NOMO-1 (cell line): Measurements from ENCODE around the gene MAX.

Experiments
- DNase-seq, 2 experiments: peaks; one replicate each; lab custom pipeline; 2025; ENCODE audit not compliant: unreplicated experiment in 2 of 2; lab: John Stamatoyannopoulos, UW

The MAX gene

GRCh38 chr14:65102441-65103149 lies at the start of gene MAX:
Gene MAX, minus strand, starts transcription at chr14:65102517. Its CDS starts 178 bp downstream, at chr14:65102339.
- peak; percentile 95 to 99 for DNase-seq

- DNase-seq, result no peak
These were observed 49.3 kb upstream of the MAX start for GRCh38 chr14:65151609-65151956.

- DNase-seq, result no peak
These were observed 48.7 kb upstream of the MAX start for GRCh38 chr14:65150898-65151608.

GRCh38 chr14:65149116-65149515 lies 46.8 kb upstream of the MAX start:
- DNase-seq, result no peak

- DNase-seq, result no peak
These were observed 41.9 kb upstream of the MAX start for GRCh38 chr14:65144170-65144569.

- DNase-seq, result no peak
These were observed 40.8 kb upstream of the MAX start for GRCh38 chr14:65142914-65143625.

- no peak for DNase-seq
These were observed 40.1 kb upstream of the MAX start for GRCh38 chr14:65142429-65142828.

- DNase-seq, result no peak
These were observed 39.2 kb upstream of the MAX start for GRCh38 chr14:65141523-65141922.

GRCh38 chr14:65137648-65138307 lies 35.5 kb upstream of the MAX start:
- DNase-seq, result no peak

- DNase-seq, result no peak
These were observed 32.6 kb upstream of the MAX start for GRCh38 chr14:65134651-65135579.

- no peak for DNase-seq
These were observed 30.5 kb upstream of the MAX start for GRCh38 chr14:65132855-65133254.

- DNase-seq, result no peak
These were observed 29.0 kb upstream of the MAX start for GRCh38 chr14:65131301-65131701.

GRCh38 chr14:65128096-65128495 lies 25.8 kb upstream of the MAX start:
- DNase-seq, result no peak

GRCh38 chr14:65117769-65118745 lies 15.7 kb upstream of the MAX start:
- no peak for DNase-seq

GRCh38 chr14:65115615-65116014 lies 13.3 kb upstream of the MAX start:
- no peak for DNase-seq

GRCh38 chr14:65110525-65110924 lies 8.2 kb upstream of the MAX start:
- no peak for DNase-seq

- DNase-seq, result no peak
These were observed 7.0 kb upstream of the MAX start for GRCh38 chr14:65109357-65109756.

- no peak for DNase-seq
These were observed 4.9 kb upstream of the MAX start for GRCh38 chr14:65107200-65107599.

- DNase-seq, result no peak
These were observed 4.4 kb upstream of the MAX start for GRCh38 chr14:65106736-65107135.
